ENCODE data around the gene PNLDC1. TPM values are rescaled to one million over a fixed set of nuclear protein-coding genes. Genes with fewer than 3 reads are reported as not detected.

Gene PNLDC1
- total and polyA plus RNA-seq, 9 of the 15 experiments (the other 6 are each of a cell fraction or from before 2014, with no cell fraction given) = 0.12 TPM; not detected in 8

- TF ChIP-seq MGA (IDR thresholded peaks at IDR 0.05) = no peak
- TF ChIP-seq MEIS2 (IDR thresholded peaks at IDR 0.05; ENCODE audit: partially characterized antibody) = no peak
- no peak for TF ChIP-seq NCOA4 (IDR thresholded peaks at IDR 0.05; ENCODE audit: partially characterized antibody)
- no peak for TF ChIP-seq TEAD2 (tag; IDR thresholded peaks at IDR 0.05)
These were observed 2.5 kb upstream of the PNLDC1 start (continued) for GRCh38 chr6:159797554-159797953.
